Panc1 (cell line): ENCODE data around the gene CS. TPM values are rescaled to one million over a fixed set of nuclear protein-coding genes. Genes with fewer than 3 reads are reported as not detected.

Experiments used
- ATAC-seq: fragments of 200-7000 bp; cut with Tn5 transposase; 2 replicates; pipeline ENCODE4 v1.9.1; 2020; ENCODE audit warnings: mild to moderate bottlenecking, moderate library complexity
- BruUV-seq: library from RNA; stranded (reverse); fragments of 400-500 nt; replicated peaks from 2 replicates; lab custom pipeline; 2021; lab: Mats Ljungman, UMichigan
- CTCF ChIA-PET: fragments of 300-600 bp; sonication (Branson Sonifier 250); formaldehyde crosslinking; loops from one replicate; lab custom pipeline; 2022; ENCODE audit warnings: antibody characterized with exemption; lab: Charles Lee
- POLR2A ChIA-PET: fragments of 300-600 bp; sonication (Branson Sonifier 250); formaldehyde crosslinking; loops from one replicate; lab custom pipeline; 2022; ENCODE audit warnings: antibody characterized with exemption; lab: Charles Lee
- DNase-seq: peaks from one replicate; pipeline ENCODE4 v3.0.0-alpha.2; 2010; ENCODE audit warnings: low read depth, low spot score
- H3K27ac ChIP-seq: 2 replicates; pipeline ENCODE4 v1.5.1; 2011; ENCODE audit warnings: mild to moderate bottlenecking, low read length, inconsistent platforms
- H3K27me3 ChIP-seq: fragments of 200-500 bp; sonication (Bioruptor generic); 2 replicates; pipeline ENCODE4 v1.6.0; 2014; ENCODE audit warnings: low read length, inconsistent platforms; ENCODE audit not compliant: control insufficient read depth, insufficient read depth
- H3K36me3 ChIP-seq: fragments of 200-500 bp; sonication (Bioruptor generic); 2 replicates; pipeline ENCODE4 v1.5.1; 2014; ENCODE audit warnings: inconsistent platforms, mild to moderate bottlenecking, low read length, moderate library complexity; ENCODE audit not compliant: control insufficient read depth, insufficient read depth
- H3K4me1 ChIP-seq: 2 replicates; pipeline ENCODE4 v1.5.1; 2011; ENCODE audit warnings: inconsistent platforms, mild to moderate bottlenecking, low read length, moderate library complexity; ENCODE audit not compliant: control insufficient read depth, insufficient read depth
- H3K4me3 ChIP-seq, 2 experiments: 2 replicates each; pipeline ENCODE4 v1.5.1; 2011 to 2012; ENCODE audit warnings: low read depth in 2 of 2, low read length in 2 of 2, mild to moderate bottlenecking in 2 of 2, inconsistent platforms in 1 of 2, moderate library complexity in 1 of 2
- H3K9me3 ChIP-seq: fragments of 200-500 bp; sonication (Bioruptor generic); 2 replicates; pipeline ENCODE4 v1.5.1; 2014; ENCODE audit warnings: low read depth, mild to moderate bottlenecking, inconsistent platforms, low read length, moderate library complexity; ENCODE audit not compliant: control insufficient read depth, insufficient read depth
- POLR2AphosphoS5 ChIP-seq: IDR thresholded peaks from 2 replicates; pipeline ENCODE4 v1.6.1; 2012; ENCODE audit warnings: mild to moderate bottlenecking, low read depth, low read length, moderate library complexity
- SIN3A ChIP-seq: IDR thresholded peaks from 2 replicates; pipeline ENCODE4 v1.6.1; 2012; ENCODE audit warnings: low read depth, mild to moderate bottlenecking, low read length, moderate library complexity, borderline replicate concordance; ENCODE audit not compliant: insufficient read depth
- TCF7L2 ChIP-seq: IDR thresholded peaks from 2 replicates; pipeline ENCODE4 v1.6.1; 2011; ENCODE audit warnings: mild to moderate bottlenecking, low read depth, low read length, inconsistent platforms
- in situ Hi-C: cut with HindIII; loops from 2 replicates; pipeline ENCODE4 v1.10.0; 2016; ENCODE audit warnings: low sequenced_read_pairs, low pct_unique_long_range_greater_than_20kb
- intact Hi-C: fragments of 100-400 bp; cut with micrococcal nuclease; formaldehyde crosslinking; loops from one replicate; pipeline ENCODE4 v1.10.0; 2022; ENCODE audit not compliant: unreplicated experiment
- total RNA-seq: library from RNA; stranded (reverse); gene quantifications from one replicate; pipeline ENCODE4 v1.2.1, GENCODE V29; 2021; ENCODE audit not compliant: unreplicated experiment
- TF ChIP-seq, protein P1 (sequence below): fragments of 450-650 bp; IDR thresholded peaks from 2 replicates; pipeline ENCODE4 v1.5.1; 2017; ENCODE audit warnings: mild to moderate bottlenecking
- TF ChIP-seq, protein P2 (sequence below), 2 experiments: IDR thresholded peaks; 2 replicates each; pipeline ENCODE4 v1.6.1; 2011 to 2012; ENCODE audit warnings: low read depth in 2 of 2, control low read depth in 1 of 2, low read length in 1 of 2, mild to moderate bottlenecking in 1 of 2, moderate library complexity in 1 of 2; ENCODE audit not compliant: insufficient read depth in 1 of 2

The CS gene
- total RNA-seq, 1 experiment from 2014 or later, result 240 TPM

DNA sequence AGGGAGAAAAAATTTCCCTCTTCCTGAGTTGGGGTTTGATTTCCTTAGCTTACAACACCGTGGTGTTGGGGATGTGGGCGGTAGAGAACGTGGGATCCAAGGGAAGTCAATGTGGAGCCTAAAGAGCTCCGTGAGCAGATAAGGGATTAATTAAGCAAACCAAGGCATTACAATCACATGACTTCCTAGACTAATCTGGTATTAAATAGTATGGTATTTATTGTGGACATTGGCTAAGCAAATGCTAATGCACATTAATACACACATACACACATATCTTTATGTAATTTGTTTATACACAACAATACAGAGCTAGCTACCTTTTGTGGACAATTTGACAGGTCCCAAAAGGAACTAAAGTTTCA lies 77.6 kb downstream of the CS start:
- peak overlapping the region; percentile 94 for H3K27ac ChIP-seq
- no peak for TF ChIP-seq POLR2AphosphoS5
- TF ChIP-seq SIN3A, result no peak
- TF ChIP-seq TCF7L2, result no peak
- TF ChIP-seq, protein P1, sequence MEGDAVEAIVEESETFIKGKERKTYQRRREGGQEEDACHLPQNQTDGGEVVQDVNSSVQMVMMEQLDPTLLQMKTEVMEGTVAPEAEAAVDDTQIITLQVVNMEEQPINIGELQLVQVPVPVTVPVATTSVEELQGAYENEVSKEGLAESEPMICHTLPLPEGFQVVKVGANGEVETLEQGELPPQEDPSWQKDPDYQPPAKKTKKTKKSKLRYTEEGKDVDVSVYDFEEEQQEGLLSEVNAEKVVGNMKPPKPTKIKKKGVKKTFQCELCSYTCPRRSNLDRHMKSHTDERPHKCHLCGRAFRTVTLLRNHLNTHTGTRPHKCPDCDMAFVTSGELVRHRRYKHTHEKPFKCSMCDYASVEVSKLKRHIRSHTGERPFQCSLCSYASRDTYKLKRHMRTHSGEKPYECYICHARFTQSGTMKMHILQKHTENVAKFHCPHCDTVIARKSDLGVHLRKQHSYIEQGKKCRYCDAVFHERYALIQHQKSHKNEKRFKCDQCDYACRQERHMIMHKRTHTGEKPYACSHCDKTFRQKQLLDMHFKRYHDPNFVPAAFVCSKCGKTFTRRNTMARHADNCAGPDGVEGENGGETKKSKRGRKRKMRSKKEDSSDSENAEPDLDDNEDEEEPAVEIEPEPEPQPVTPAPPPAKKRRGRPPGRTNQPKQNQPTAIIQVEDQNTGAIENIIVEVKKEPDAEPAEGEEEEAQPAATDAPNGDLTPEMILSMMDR, result no peak
- TF ChIP-seq, protein P2, sequence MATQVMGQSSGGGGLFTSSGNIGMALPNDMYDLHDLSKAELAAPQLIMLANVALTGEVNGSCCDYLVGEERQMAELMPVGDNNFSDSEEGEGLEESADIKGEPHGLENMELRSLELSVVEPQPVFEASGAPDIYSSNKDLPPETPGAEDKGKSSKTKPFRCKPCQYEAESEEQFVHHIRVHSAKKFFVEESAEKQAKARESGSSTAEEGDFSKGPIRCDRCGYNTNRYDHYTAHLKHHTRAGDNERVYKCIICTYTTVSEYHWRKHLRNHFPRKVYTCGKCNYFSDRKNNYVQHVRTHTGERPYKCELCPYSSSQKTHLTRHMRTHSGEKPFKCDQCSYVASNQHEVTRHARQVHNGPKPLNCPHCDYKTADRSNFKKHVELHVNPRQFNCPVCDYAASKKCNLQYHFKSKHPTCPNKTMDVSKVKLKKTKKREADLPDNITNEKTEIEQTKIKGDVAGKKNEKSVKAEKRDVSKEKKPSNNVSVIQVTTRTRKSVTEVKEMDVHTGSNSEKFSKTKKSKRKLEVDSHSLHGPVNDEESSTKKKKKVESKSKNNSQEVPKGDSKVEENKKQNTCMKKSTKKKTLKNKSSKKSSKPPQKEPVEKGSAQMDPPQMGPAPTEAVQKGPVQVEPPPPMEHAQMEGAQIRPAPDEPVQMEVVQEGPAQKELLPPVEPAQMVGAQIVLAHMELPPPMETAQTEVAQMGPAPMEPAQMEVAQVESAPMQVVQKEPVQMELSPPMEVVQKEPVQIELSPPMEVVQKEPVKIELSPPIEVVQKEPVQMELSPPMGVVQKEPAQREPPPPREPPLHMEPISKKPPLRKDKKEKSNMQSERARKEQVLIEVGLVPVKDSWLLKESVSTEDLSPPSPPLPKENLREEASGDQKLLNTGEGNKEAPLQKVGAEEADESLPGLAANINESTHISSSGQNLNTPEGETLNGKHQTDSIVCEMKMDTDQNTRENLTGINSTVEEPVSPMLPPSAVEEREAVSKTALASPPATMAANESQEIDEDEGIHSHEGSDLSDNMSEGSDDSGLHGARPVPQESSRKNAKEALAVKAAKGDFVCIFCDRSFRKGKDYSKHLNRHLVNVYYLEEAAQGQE (IDR thresholded peaks at IDR 0.05; ENCODE audit: insufficient read depth in 1 of 2, low read depth in 2 of 2, low read length in 1 of 2), result no peak
- no TSS peak for BruUV-seq
- DNase-seq (no peak), ATAC-seq (no peak)
- H3K36me3 ChIP-seq, result no peaks in the 10 kb centered on the region; the same call in 1 of the 2 replicates
- ChIA-PET CTCF (interaction anchor here (0.5 to 2.3 kb wide), 9 partner anchors 11 to 59 kb away, joined by 3 to 41 read pairs (median 3); partner anchors contain the start of gene SMARCC2), POLR2A (interaction anchor here (1.3 to 1.8 kb wide), 2 partner anchors 16 to 95 kb away, joined by 3 to 5 read pairs; partner anchors contain the start of gene ESYT1)
- in situ Hi-C loops, result no loop called here
- no peaks in the 10 kb centered on the region for H3K9me3 ChIP-seq
- H3K4me3 ChIP-seq, result peak overlapping the region; percentile 74 to 86
- H3K27me3 ChIP-seq, result no peaks in the 10 kb centered on the region
- intact Hi-C loops, result no loop called here
- peaks cover 16% of the 10 kb centered on the region for H3K4me1 ChIP-seq

- CTCF ChIA-PET, result interaction anchor here (0.5 to 2.3 kb wide), 10 partner anchors 10 to 59 kb away, joined by 3 to 41 read pairs (median 3); partner anchors contain the start of genes ANKRD52 and SMARCC2
These were observed 78.2 kb downstream of the CS start, which contains the start of gene RNF41 for GRCh38 chr12:56221757-56222530. Gene RNF41, minus strand, starts transcription at chr12:56221922. Its CDS starts 7,875 bp downstream, at chr12:56214047.

More at GRCh38 chr12:56221757-56222530, 78.2 kb downstream of the CS start, which contains the start of gene RNF41:
- no TSS peak for BruUV-seq
- POLR2A ChIA-PET, result interaction anchor here (0.6 to 1.8 kb wide), 5 partner anchors 11 to 94 kb away, joined by 3 to 5 read pairs (median 4); partner anchors contain the start of gene ESYT1
- ATAC-seq (peak; percentile 93), DNase-seq (peak; percentile 85)
- peaks cover 16% of the 10 kb centered on the region for H3K4me1 ChIP-seq
- intact Hi-C loops, result no loop called here
- peak within 1 kb of the TSS; percentile 94 for H3K27ac ChIP-seq
- in situ Hi-C loops, result no loop called here
- H3K27me3 ChIP-seq, result no peaks in the 10 kb centered on the region
- TF ChIP-seq SIN3A (peak; percentile 57; the same call in 1 of the 2 replicates), POLR2AphosphoS5 (peak; percentile 91), TCF7L2 (no peak)
- TF ChIP-seq, protein P1, result no peak
- H3K9me3 ChIP-seq, result no peaks in the 10 kb centered on the region
- H3K36me3 ChIP-seq, result no peaks in the 10 kb centered on the region; the same call in 1 of the 2 replicates
- peak within 1 kb of the TSS; percentile 74 to 86 for H3K4me3 ChIP-seq

Other genes with a start within 250 kb of the CS start
- 0.90 TPM for gene ERBB3, start 220.2 kb downstream of the CS start, total RNA-seq
- 175 TPM for gene PA2G4, start 195.8 kb downstream of the CS start, total RNA-seq
- 2,264 TPM for gene RPL41, start 183.7 kb downstream of the CS start, total RNA-seq
- gene ZC3H10, start 182.1 kb downstream of the CS start, total RNA-seq, result 6.0 TPM
- 152 TPM for gene ESYT1, start 172.1 kb downstream of the CS start, total RNA-seq
- 66.5 TPM for gene MYL6B, start 147.7 kb downstream of the CS start, total RNA-seq
- 1,024 TPM for gene MYL6, start 142.0 kb downstream of the CS start, total RNA-seq
- gene SMARCC2, start 110.8 kb downstream of the CS start, total RNA-seq, result 129 TPM
- 35.3 TPM for gene RNF41, start 78.4 kb downstream of the CS start, total RNA-seq
- gene NABP2, start 76.0 kb downstream of the CS start, total RNA-seq, result 99.6 TPM
- 0.23 TPM for gene SLC39A5, start 70.3 kb downstream of the CS start, total RNA-seq
- gene ANKRD52, start 41.9 kb downstream of the CS start, total RNA-seq, result 67.5 TPM
- gene COQ10A, start 33.4 kb downstream of the CS start, total RNA-seq, result 20.0 TPM
- 115 TPM for gene CNPY2, start 15.7 kb upstream of the CS start, total RNA-seq
- 71.9 TPM for gene PAN2, start 33.7 kb upstream of the CS start, total RNA-seq
- gene IL23A, start 38.6 kb upstream of the CS start, total RNA-seq, result 0.41 TPM
- 50.4 TPM for gene STAT2, start 59.8 kb upstream of the CS start, total RNA-seq
- gene APOF, start 62.5 kb upstream of the CS start, total RNA-seq, result 0.10 TPM
- gene TIMELESS, start 149.1 kb upstream of the CS start, total RNA-seq, result 46.2 TPM
- not detected for gene MIP, start 154.3 kb upstream of the CS start, total RNA-seq
- 3.7 TPM for gene SPRYD4, start 168.2 kb upstream of the CS start, total RNA-seq
- 1.3 TPM for gene GLS2, start 187.8 kb upstream of the CS start, total RNA-seq
- gene RBMS2, start 221.5 kb upstream of the CS start, total RNA-seq, result 18.2 TPM